NOMO-1 treated with DMSO at 0.1 percent for 48 hours (cell line): ENCODE data around the gene ANKRD27.
"Not testable (repeated sequence)": the region's sequence is repeated elsewhere in the genome, so short reads cannot be mapped to it uniquely, and the experiment has no call there.

ENCODE experiments used
- DNase-seq: peaks from one replicate; lab custom pipeline; 2025; ENCODE audit not compliant: unreplicated experiment; lab: John Stamatoyannopoulos, UW

The ANKRD27 gene

DNA sequence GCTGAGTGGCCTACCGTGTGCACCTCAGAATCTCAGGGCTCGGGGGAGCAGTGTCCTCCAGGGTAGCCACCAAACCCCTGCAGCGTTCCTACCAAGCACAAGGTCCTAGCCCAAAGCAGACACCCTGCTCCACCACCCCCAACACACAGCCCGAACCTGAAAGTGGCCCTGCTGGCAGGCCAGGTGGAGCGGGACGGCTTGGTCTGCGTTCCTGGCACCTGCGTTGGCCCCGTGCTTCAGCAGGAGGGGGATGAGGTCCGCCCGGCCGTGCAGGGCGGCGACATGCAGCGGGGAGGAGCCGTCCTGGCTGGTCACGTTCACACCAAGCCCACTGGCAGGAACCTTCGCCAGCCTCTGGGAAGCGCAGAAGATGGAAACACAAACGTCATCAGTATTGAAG lies 67.5 kb downstream of the ANKRD27 start:
- no peak for DNase-seq

DNA sequence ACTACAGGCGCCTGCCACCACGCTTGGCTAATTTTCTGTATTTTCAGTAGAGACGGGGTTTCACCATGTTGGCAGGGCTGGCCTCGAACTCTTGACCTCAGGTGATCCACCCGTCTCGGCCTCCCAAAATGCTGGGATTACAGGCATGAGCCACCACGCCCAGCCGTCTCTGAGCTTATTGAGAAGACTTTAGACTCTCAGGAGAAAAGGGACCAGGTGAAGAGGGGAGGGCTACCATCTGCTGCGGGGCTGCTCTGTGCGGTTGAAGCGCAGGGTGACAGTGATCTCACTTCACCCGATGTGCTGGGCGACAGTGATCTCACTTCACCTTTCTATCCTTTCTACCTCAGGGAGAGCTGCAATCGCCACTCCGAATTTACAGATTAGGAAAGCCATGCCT lies 68.7 kb downstream of the ANKRD27 start:
- no peak for DNase-seq

- no peak for DNase-seq
Observed at GRCh38 chr19:32605544-32605943, 69.4 kb downstream of the ANKRD27 start.

DNA sequence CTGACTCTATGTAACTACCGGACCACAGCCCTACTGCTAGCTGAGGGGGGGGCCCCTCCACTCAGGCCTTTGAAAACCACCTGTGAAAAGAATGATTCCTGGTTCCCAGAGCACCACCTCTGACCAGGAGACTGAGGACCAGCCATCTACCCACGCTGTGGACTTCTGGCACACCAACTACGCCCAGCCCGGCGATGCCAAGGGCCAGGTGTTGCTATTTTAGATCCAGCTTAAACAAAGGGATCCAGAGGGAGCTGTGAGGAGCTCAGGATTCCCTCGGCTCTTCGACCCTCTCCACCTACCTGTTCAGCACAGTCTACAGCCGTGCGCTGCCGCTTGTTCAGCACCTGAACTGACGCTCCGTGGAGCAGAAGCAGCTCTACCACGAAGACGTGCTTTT lies 71.0 kb downstream of the ANKRD27 start:
- DNase-seq, result no peak

DNA sequence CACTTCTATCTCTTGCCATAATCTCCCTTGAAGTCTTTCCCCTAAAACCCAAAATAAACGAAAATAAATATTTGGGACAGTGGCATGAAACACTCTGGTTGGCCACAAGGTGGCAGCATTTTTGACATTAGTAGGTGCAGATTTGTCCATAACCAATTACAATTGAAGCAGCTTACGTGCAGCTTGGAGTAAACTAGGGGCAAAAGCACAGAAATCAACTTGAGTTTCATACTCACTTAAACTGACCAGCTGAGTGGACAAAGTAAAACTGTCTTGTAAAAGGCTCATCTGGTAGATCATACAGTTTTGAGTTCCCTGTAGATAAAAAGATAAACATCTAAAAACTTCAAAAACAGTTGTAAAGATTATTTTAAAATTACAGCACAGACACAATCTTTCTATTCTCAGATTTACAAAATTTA lies 75.2 kb downstream of the ANKRD27 start:
- peak; percentile 48 for DNase-seq

DNA sequence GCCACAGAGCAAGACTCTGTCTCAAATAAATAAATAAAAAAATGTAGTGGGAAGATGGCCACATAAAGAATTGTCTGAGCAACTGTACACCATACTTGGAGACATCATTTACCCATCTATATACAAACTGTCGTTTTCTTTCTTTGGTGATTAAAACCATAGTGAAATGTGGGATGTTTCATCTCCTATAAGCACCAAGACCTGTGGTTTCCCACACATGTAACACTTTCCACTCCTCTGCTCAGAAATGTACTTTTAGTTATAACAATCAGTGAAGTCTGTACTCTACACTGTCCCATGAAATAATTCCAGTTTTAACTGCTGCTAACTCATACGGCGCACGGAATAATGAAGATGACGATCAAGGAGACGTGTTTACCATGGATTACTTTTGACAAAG lies 75.7 kb downstream of the ANKRD27 start:
- no peak for DNase-seq

DNA sequence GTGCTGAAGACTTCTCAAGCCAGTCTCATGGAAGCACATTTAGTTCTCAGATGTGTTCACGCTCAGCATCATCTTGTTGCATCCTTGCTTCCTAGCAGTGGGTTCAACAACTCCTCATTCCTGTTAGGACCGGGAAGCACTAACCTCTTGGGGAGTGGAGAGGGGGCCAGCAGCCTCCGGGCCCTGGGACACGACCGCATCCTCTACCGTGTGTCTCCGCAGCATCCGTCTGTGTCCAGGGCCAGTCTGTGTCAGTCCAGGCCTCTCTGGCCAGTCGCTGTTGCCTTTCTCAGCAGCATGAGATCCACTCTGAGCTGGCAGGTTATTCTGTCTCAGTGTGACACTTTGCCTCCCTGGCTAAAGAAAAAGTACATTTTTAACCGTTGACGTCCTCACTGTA lies 77.0 kb downstream of the ANKRD27 start:
- no peak for DNase-seq

DNA sequence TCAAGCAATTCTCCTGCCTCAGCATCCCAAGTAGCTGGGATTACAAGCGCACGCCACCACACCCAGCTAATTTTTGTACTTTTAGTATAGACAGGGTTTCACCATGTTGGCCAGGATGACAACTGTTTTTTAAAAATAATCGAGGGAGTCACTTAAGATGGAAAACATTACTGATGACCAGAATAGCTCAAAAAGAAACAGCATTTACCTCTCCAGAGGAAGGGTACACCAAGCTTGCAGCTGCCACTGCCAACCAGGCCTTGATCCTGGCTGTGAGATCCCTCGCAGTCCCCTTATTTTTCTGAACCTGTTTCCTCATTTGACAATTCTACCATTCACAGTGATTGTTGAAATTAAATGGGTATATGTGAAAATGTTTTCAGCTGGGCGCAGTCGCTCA lies 79.5 kb downstream of the ANKRD27 start:
- no peak for DNase-seq

- DNase-seq, result no peak
Observed at GRCh38 chr19:32594021-32594420, 81.0 kb downstream of the ANKRD27 start.

GRCh38 chr19:32587747-32588504 lies 87.1 kb downstream of the ANKRD27 start:
- not testable (repeated sequence) for DNase-seq

- peak; percentile 9 for DNase-seq
Observed at GRCh38 chr19:32581705-32582179, 93.2 kb downstream of the ANKRD27 start.

- DNase-seq, result peak; percentile 90
Observed at GRCh38 chr19:32580901-32581704, 93.9 kb downstream of the ANKRD27 start, which contains the start of gene PDCD5. Gene PDCD5 (plus strand): TSS chr19:32581190. CDS start chr19:32581262, 72 bp downstream.

DNA sequence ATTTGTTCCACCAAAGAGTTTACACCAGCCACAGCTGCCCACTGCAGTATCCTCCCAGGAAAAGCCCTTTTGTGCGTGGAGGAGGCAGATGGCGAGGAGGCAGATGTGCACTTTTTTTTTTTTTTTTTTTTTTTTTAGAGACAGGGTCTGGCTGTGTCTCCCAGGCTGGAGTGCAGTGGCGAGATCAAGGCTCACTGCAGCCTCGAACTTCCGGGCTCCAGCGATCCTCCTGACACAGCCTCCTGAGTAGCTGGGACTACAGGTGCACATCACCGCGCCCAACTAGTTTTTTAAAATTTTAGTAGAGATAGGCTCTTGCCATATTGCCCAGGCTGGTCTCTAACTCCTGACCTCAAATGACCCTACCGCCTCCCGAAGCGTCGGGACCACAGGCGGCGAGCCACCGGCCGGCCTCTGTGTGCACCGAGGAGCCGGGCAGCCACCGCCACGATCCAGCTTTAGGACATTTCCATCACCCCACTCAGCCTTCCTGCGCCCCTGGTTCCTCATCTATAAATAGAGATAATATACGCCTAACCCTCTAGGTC lies 94.6 kb downstream of the ANKRD27 start:
- DNase-seq, result no peak

GRCh38 chr19:32576790-32577189 lies 98.2 kb downstream of the ANKRD27 start:
- no peak for DNase-seq

GRCh38 chr19:32573492-32573794 lies 101.5 kb downstream of the ANKRD27 start:
- DNase-seq, result no peak

GRCh38 chr19:32572700-32573491 lies 102.1 kb downstream of the ANKRD27 start:
- not testable (repeated sequence) for DNase-seq

GRCh38 chr19:32571471-32572075 lies 103.4 kb downstream of the ANKRD27 start:
- not testable (repeated sequence) for DNase-seq

DNA sequence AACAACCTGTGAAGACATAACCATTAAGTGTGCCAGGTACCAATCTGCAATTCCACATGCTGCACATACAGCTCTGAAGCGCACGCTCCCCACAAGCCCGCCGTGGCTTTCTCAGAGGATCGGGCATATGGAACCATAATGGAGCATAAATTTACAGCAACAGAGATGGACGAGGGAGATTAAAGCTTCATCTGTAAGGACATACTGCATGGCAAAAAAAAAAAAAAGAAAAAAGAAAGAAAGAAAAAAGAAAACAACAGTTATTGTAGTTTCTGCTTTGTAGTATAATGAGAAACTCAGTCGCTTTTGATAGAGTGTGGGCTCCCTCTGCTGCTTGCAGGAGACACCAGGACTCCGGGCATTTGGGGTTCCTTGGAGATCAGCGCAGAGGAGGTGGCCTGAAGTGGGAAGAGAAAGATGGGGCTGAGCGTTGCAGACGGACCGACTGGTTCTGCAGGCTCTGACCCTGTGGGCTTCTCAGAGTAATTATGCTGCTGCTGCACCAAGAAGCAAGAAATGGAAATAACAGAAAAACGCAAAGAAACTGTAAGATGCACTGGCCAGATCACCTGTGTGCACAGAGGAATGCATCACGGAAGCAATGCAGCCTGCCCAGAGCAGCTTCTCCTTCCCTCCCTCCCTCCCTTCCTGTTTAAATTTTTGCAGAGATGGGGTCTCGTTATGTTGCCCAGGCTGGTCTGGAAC lies 104.7 kb downstream of the ANKRD27 start:
- DNase-seq, result peak; percentile 41

DNA sequence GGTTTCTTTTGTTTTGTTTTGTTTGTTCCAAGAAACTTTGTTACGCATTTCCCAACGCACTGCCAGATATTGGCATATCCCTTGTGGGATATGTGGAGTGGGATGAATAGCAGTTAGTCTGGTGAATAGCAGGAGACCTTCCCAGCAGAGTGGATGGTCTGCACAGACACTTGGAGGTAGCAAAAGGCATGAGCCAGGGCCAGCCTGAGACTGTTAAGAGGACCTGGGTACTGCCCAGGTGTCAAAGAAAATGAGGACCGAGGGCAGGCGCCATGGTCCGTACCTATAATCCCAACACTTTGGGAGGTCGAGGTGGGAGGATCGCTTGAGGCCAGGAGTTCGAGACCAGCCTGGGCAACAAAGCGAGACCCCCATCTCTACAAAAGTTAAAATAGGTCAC lies 107.5 kb downstream of the ANKRD27 start:
- DNase-seq, result no peak

DNA sequence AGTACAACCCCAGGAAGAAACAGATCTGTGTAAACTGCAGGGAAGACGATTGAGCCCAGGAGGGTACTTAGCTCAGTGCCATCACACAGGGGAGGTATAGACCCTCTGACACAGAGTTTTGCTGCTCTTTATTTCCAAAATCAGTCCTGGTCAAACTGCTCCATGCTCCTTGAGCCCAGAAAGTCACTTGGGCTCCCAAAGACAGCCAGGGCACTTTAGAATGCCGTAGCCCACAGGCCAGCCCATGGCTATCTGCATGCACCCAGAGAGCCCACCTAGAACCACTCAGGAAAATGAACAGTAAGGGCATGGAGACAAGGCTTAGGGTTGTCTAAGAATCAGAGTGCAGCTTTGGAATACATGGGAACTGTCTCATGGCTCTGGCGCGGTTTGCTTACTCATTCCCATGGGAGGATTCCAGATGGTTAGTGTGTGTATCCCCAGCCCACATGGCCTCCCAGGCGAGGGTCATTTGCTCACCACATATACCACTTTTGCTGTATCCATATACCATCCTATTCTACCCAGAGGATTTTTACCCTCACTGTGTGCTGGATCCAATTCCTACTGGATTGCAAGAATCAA lies 108.6 kb downstream of the ANKRD27 start:
- DNase-seq, result no peak
